CD4-positive, alpha-beta memory T cell (primary cell): Measurements from ENCODE around the gene CREBBP. TPM values are rescaled to one million over a fixed set of nuclear protein-coding genes. Genes with fewer than 3 reads are reported as not detected.
A peak's percentile ranks its signal among the peaks of the same experiment; 100 is the strongest.

Source experiments
- CTCF ChIA-PET: fragments of 350-600 bp; sonication (Branson Sonifier 250); formaldehyde crosslinking; loops from one replicate; lab custom pipeline; 2021; ENCODE audit warnings: inconsistent platforms; ENCODE audit not compliant: partially characterized antibody; lab: Charles Lee
- POLR2A ChIA-PET: fragments of 350-600 bp; sonication (Branson Sonifier 250); formaldehyde crosslinking; loops from one replicate; lab custom pipeline; 2021; ENCODE audit not compliant: partially characterized antibody; lab: Charles Lee
- DNase-seq, 5 donors: peaks; one replicate each; pipeline versions ENCODE4 v3.0.0 to v3.0.0-alpha.2; 2020 to 2022; ENCODE audit warnings: mixed read lengths in 1 of 5
- H3K27ac ChIP-seq: one replicate; pipeline ENCODE4 v1.7.0; 2013; ENCODE audit warnings: low read depth, low read length
- H3K27me3 ChIP-seq: 2 replicates; pipeline ENCODE4 v1.7.0; 2013; ENCODE audit warnings: mild to moderate bottlenecking, low read length, moderate library complexity; ENCODE audit not compliant: insufficient read depth
- H3K36me3 ChIP-seq: 2 replicates; pipeline ENCODE4 v1.7.0; 2013; ENCODE audit warnings: mild to moderate bottlenecking, low read length, moderate library complexity; ENCODE audit not compliant: insufficient read depth
- H3K4me1 ChIP-seq: 2 replicates; pipeline ENCODE4 v1.7.0; 2013; ENCODE audit warnings: mild to moderate bottlenecking, low read length, moderate library complexity; ENCODE audit not compliant: insufficient read depth
- H3K4me3 ChIP-seq, 2 donors: one replicate each; pipeline ENCODE4 v1.7.0; 2013; ENCODE audit warnings: low read length in 2 of 2, mild to moderate bottlenecking in 1 of 2
- H3K9me3 ChIP-seq, 2 donors: one replicate each; pipeline ENCODE4 v1.7.0; 2013; ENCODE audit warnings: low read length in 2 of 2, control low read depth in 1 of 2; ENCODE audit not compliant: control insufficient read depth in 1 of 2
- H3K27ac Mint-ChIP-seq, 7 donors: one replicate each; pipeline ENCODE4 v1.8.0; 2020 to 2021; ENCODE audit warnings: mixed read lengths in 7 of 7, mild to moderate bottlenecking in 6 of 7, inconsistent platforms in 3 of 7, moderate library complexity in 3 of 7
- H3K27me3 Mint-ChIP-seq, 2 donors: one replicate each; pipeline ENCODE4 v1.8.0; 2020 to 2021; ENCODE audit warnings: mixed read lengths in 2 of 2
- H3K36me3 Mint-ChIP-seq, 2 donors: one replicate each; pipeline ENCODE4 v1.8.0; 2020 to 2021; ENCODE audit warnings: mixed read lengths in 2 of 2, inconsistent platforms in 1 of 2, mild to moderate bottlenecking in 1 of 2
- H3K4me1 Mint-ChIP-seq, 4 donors: one replicate each; pipeline ENCODE4 v1.8.0; 2020 to 2021; ENCODE audit warnings: mixed read lengths in 4 of 4, mild to moderate bottlenecking in 1 of 4
- H3K4me3 Mint-ChIP-seq, 8 donors: one replicate each; pipeline ENCODE4 v1.8.0; 2020 to 2021; ENCODE audit warnings: mixed read lengths in 8 of 8, mild to moderate bottlenecking in 7 of 8, moderate library complexity in 6 of 8, inconsistent platforms in 3 of 8
- H3K9me3 Mint-ChIP-seq, 8 donors: one replicate each; pipeline ENCODE4 v1.8.0; 2020 to 2021; ENCODE audit warnings: mixed read lengths in 8 of 8, mild to moderate bottlenecking in 5 of 8, inconsistent platforms in 3 of 8, moderate library complexity in 1 of 8
- intact Hi-C: fragments of 100-400 bp; cut with micrococcal nuclease; formaldehyde crosslinking; loops from one replicate; pipeline ENCODE4 v1.15.1; 2023
- polyA plus RNA-seq, 2 donors: library from polyadenylated mRNA; unstranded; fragments of 300-500 nt; fragmentation: Illumina TruSeq; gene quantifications; one replicate each; pipeline ENCODE4 v1.2.3, GENCODE V29; 2021
- total RNA-seq, 2 experiments: library from RNA; stranded (reverse); gene quantifications; one replicate each; pipeline ENCODE4 v1.2.3, GENCODE V29; 2021

Gene CREBBP
- total and polyA plus RNA-seq, 4 experiments from 2014 or later = 0.60 to 133 (median 68.3) TPM

GRCh38 chr16:3738128-3738527 is 142.4 kb downstream of the CREBBP start:
- H3K4me1 ChIP-seq = no peaks in the 10 kb centered on the region
- Mint-ChIP-seq H3K27me3 (no peaks in the 10 kb centered on the region), H3K9me3 (peaks cover 0 to 3% (median 0%) of the 10 kb centered on the region in 8 donors), H3K36me3 (peaks cover 61 to 87% of the 10 kb centered on the region in 2 donors), H3K4me1 (no peaks in the 10 kb centered on the region), H3K27ac (peak overlapping the region in 1 of 7 donors; percentile 41), H3K4me3 (no peak overlapping the region)
- CTCF ChIA-PET = no interaction called here
- no peak overlapping the region for H3K27ac ChIP-seq
- POLR2A ChIA-PET = no interaction called here
- H3K4me3 ChIP-seq = no peak overlapping the region
- H3K9me3 ChIP-seq = no peaks in the 10 kb centered on the region
- intact Hi-C loops = no loop called here
- H3K27me3 ChIP-seq = no peaks in the 10 kb centered on the region
- no peak for DNase-seq
- peaks cover 79% of the 10 kb centered on the region for H3K36me3 ChIP-seq

GRCh38 chr16:3737181-3737580 is 143.3 kb downstream of the CREBBP start:
- peak overlapping the region in 4 of 7 donors; percentile 29 to 60 (median 42) for H3K27ac Mint-ChIP-seq
- no peaks in the 10 kb centered on the region for H3K27me3 ChIP-seq
- peaks cover 51 to 83% of the 10 kb centered on the region in 2 donors for H3K36me3 Mint-ChIP-seq
- intact Hi-C loops = no loop called here
- no peak for DNase-seq
- CTCF ChIA-PET = no interaction called here
- no peaks in the 10 kb centered on the region for H3K4me1 Mint-ChIP-seq
- H3K4me1 ChIP-seq = no peaks in the 10 kb centered on the region
- H3K9me3 Mint-ChIP-seq = peaks cover 0 to 3% (median 0%) of the 10 kb centered on the region in 8 donors
- H3K4me3 ChIP-seq = no peak overlapping the region
- no peak overlapping the region for H3K27ac ChIP-seq
- POLR2A ChIA-PET = no interaction called here
- no peaks in the 10 kb centered on the region for H3K27me3 Mint-ChIP-seq
- no peak overlapping the region for H3K4me3 Mint-ChIP-seq
- H3K36me3 ChIP-seq = peaks cover 73% of the 10 kb centered on the region
- no peaks in the 10 kb centered on the region for H3K9me3 ChIP-seq

- peaks cover 76% of the 10 kb centered on the region for H3K36me3 ChIP-seq
- intact Hi-C loops = no loop called here
- no peaks in the 10 kb centered on the region for H3K27me3 ChIP-seq
- Mint-ChIP-seq H3K36me3 (peaks cover 53 to 86% of the 10 kb centered on the region in 2 donors), H3K4me3 (peak overlapping the region in 1 of 8 donors; percentile 13), H3K4me1 (peaks cover 0 to 4% (median 0%) of the 10 kb centered on the region in 4 donors), H3K27ac (peak overlapping the region in 1 of 7 donors; percentile 68), H3K27me3 (no peaks in the 10 kb centered on the region), H3K9me3 (peaks cover 0 to 3% (median 0%) of the 10 kb centered on the region in 8 donors)
- no peaks in the 10 kb centered on the region for H3K4me1 ChIP-seq
- no peaks in the 10 kb centered on the region for H3K9me3 ChIP-seq
- CTCF ChIA-PET = no interaction called here
- POLR2A ChIA-PET = no interaction called here
- H3K27ac ChIP-seq = no peak overlapping the region
- no peak for DNase-seq
- no peak overlapping the region for H3K4me3 ChIP-seq
These were observed 144.4 kb downstream of the CREBBP start for GRCh38 chr16:3736116-3736515.

- H3K4me3 ChIP-seq = no peak overlapping the region
- no peak for DNase-seq
- Mint-ChIP-seq H3K4me3 (no peak overlapping the region), H3K9me3 (peaks cover 0 to 3% (median 0%) of the 10 kb centered on the region in 8 donors), H3K27me3 (no peaks in the 10 kb centered on the region), H3K36me3 (peaks cover 54 to 85% of the 10 kb centered on the region in 2 donors), H3K27ac (peak overlapping the region in 2 of 7 donors; percentile 36 to 68), H3K4me1 (peaks cover 0 to 4% (median 0%) of the 10 kb centered on the region in 4 donors)
- intact Hi-C loops = no loop called here
- H3K27ac ChIP-seq = no peak overlapping the region
- H3K4me1 ChIP-seq = no peaks in the 10 kb centered on the region
- no peaks in the 10 kb centered on the region for H3K27me3 ChIP-seq
- peaks cover 76% of the 10 kb centered on the region for H3K36me3 ChIP-seq
- ChIA-PET CTCF (no interaction called here), POLR2A (interaction anchor here (0.6 kb wide), 1 partner anchor 1330 kb away, joined by 4 read pairs; no protein-coding TSS in a partner anchor)
- H3K9me3 ChIP-seq = no peaks in the 10 kb centered on the region
These were observed 145.0 kb downstream of the CREBBP start for GRCh38 chr16:3735541-3735940.

GRCh38 chr16:3734758-3735221 is 145.7 kb downstream of the CREBBP start:
- no peak overlapping the region for H3K4me3 ChIP-seq
- H3K4me3 Mint-ChIP-seq = no peak overlapping the region
- no peak for DNase-seq
- peaks cover 0 to 3% (median 0%) of the 10 kb centered on the region in 8 donors for H3K9me3 Mint-ChIP-seq
- H3K9me3 ChIP-seq = no peaks in the 10 kb centered on the region
- intact Hi-C loops = no loop called here
- no peak overlapping the region for H3K27ac ChIP-seq
- no peaks in the 10 kb centered on the region for H3K27me3 Mint-ChIP-seq
- CTCF ChIA-PET = no interaction called here
- peaks cover 57 to 86% of the 10 kb centered on the region in 2 donors for H3K36me3 Mint-ChIP-seq
- H3K27me3 ChIP-seq = no peaks in the 10 kb centered on the region
- H3K27ac Mint-ChIP-seq = peak overlapping the region in 3 of 7 donors; percentile 18 to 59 (median 42)
- peaks cover 77% of the 10 kb centered on the region for H3K36me3 ChIP-seq
- H3K4me1 ChIP-seq = no peaks in the 10 kb centered on the region
- H3K4me1 Mint-ChIP-seq = peaks cover 0 to 4% (median 0%) of the 10 kb centered on the region in 4 donors
- POLR2A ChIA-PET = no interaction called here

GRCh38 chr16:3734084-3734757 is 146.3 kb downstream of the CREBBP start:
- H3K27ac Mint-ChIP-seq = peak overlapping the region in 1 of 7 donors; percentile 83
- no peaks in the 10 kb centered on the region for H3K27me3 Mint-ChIP-seq
- H3K9me3 Mint-ChIP-seq = peaks cover 0 to 6% (median 0%) of the 10 kb centered on the region in 8 donors
- ChIA-PET POLR2A (no interaction called here), CTCF (no interaction called here)
- H3K27me3 ChIP-seq = no peaks in the 10 kb centered on the region
- no peak overlapping the region for H3K4me3 Mint-ChIP-seq
- no peaks in the 10 kb centered on the region for H3K9me3 ChIP-seq
- intact Hi-C loops = no loop called here
- peaks cover 0 to 4% (median 0%) of the 10 kb centered on the region in 4 donors for H3K4me1 Mint-ChIP-seq
- H3K4me3 ChIP-seq = no peak overlapping the region
- no peaks in the 10 kb centered on the region for H3K4me1 ChIP-seq
- DNase-seq = no peak
- no peak overlapping the region for H3K27ac ChIP-seq
- H3K36me3 ChIP-seq = peaks cover 77% of the 10 kb centered on the region
- peaks cover 59 to 86% of the 10 kb centered on the region in 2 donors for H3K36me3 Mint-ChIP-seq

- H3K27ac ChIP-seq = no peak overlapping the region
- no peaks in the 10 kb centered on the region for H3K27me3 Mint-ChIP-seq
- H3K4me1 ChIP-seq = no peaks in the 10 kb centered on the region
- POLR2A ChIA-PET = interaction anchor here (1.6 kb wide), 1 partner anchor 14 kb away, joined by 5 read pairs; the partner anchor contains the start of gene TRAP1
- H3K36me3 ChIP-seq = peaks cover 80% of the 10 kb centered on the region
- intact Hi-C loops = no loop called here
- CTCF ChIA-PET = no interaction called here
- H3K9me3 Mint-ChIP-seq = peaks cover 0 to 8% (median 0%) of the 10 kb centered on the region in 8 donors
- no peaks in the 10 kb centered on the region for H3K9me3 ChIP-seq
- peaks cover 55 to 78% of the 10 kb centered on the region in 2 donors for H3K36me3 Mint-ChIP-seq
- DNase-seq = no peak
- no peak overlapping the region for H3K4me3 Mint-ChIP-seq
- H3K27me3 ChIP-seq = no peaks in the 10 kb centered on the region
- no peak overlapping the region for H3K4me3 ChIP-seq
- H3K27ac Mint-ChIP-seq = no peak overlapping the region
- H3K4me1 Mint-ChIP-seq = peaks cover 0 to 4% (median 0%) of the 10 kb centered on the region in 4 donors
These were observed 148.3 kb downstream of the CREBBP start for GRCh38 chr16:3732171-3732570.
